NT2/D1 (cell line): Measurements from ENCODE around the gene COL23A1.
"Not testable (repeated sequence)": the region's sequence is repeated elsewhere in the genome, so short reads cannot be mapped to it uniquely, and the experiment has no call there.

Experiments used
- YY1 ChIP-seq: IDR thresholded peaks from 2 replicates; pipeline ENCODE4 v1.6.1; 2011; ENCODE audit not compliant: insufficient read length, insufficient read depth
- ZNF274 ChIP-seq: IDR thresholded peaks from 2 replicates; pipeline ENCODE4 v1.6.1; 2011; ENCODE audit warnings: mild to moderate bottlenecking, low read depth, low read length

DNA sequence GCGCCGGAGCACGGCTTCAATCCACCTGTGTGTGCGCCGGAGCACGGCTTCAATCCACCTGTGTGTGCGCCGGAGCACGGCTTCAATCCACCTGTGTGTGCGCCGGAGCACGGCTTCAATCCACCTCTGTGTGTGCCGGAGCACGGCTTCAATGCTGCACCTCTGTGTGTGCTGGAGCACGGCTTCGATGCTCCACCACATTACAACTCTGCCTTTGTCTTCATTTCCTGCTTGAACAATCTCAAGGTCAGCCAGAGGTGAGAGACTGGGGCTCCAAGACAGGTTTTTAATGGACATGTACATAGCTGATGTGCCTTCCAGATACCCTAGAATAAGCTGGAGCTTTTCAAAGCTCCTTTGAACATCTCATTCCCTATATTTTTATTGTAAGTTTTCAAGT is 287.9 kb downstream of the COL23A1 start:
- not testable (repeated sequence) for TF ChIP-seq ZNF274, YY1
